Neural crest cell (in vitro differentiated cells): ENCODE results near the gene NUCKS1. TPM values are rescaled to one million over a fixed set of nuclear protein-coding genes. Genes with fewer than 3 reads are reported as not detected.

Source experiments
- DNase-seq: peaks from one replicate; pipeline ENCODE4 v3.0.0; 2021; ENCODE audit warnings: low read depth, mixed read lengths, low spot score
- H3K27ac Mint-ChIP-seq: one replicate; pipeline ENCODE4 v1.8.0; 2021; ENCODE audit warnings: mild to moderate bottlenecking, mixed read lengths; ENCODE audit not compliant: unreplicated experiment
- H3K27me3 Mint-ChIP-seq: 2 replicates; pipeline ENCODE4 v1.8.0; 2021; ENCODE audit warnings: low read depth, mild to moderate bottlenecking, mixed read lengths
- H3K36me3 Mint-ChIP-seq: 2 replicates; pipeline ENCODE4 v1.8.0; 2021; ENCODE audit warnings: low read depth, mild to moderate bottlenecking, mixed read lengths
- H3K4me1 Mint-ChIP-seq: 2 replicates; pipeline ENCODE4 v1.8.0; 2021; ENCODE audit warnings: mixed read lengths
- H3K4me3 Mint-ChIP-seq: one replicate; pipeline ENCODE4 v1.8.0; 2021; ENCODE audit warnings: mild to moderate bottlenecking, mixed read lengths
- H3K9me3 Mint-ChIP-seq: 2 replicates; pipeline ENCODE4 v1.8.0; 2021; ENCODE audit warnings: mixed read lengths
- total RNA-seq: library from RNA; stranded (reverse); gene quantifications from 2 replicates; pipeline ENCODE4 v1.2.1, GENCODE V29; 2021
- TF ChIP-seq, protein P1 (sequence below): fragments of 200-600 bp; sonication (generic); conservative IDR thresholded peaks from 2 replicates; pipeline ENCODE4 v1.5.0; 2021; ENCODE audit warnings: antibody characterized with exemption, mild to moderate bottlenecking

Gene NUCKS1
- total RNA-seq, 1 donor from 2014 or later: 440 TPM

GRCh38 chr1:205693421-205693991 lies 56.5 kb downstream of the NUCKS1 start:
- H3K27ac Mint-ChIP-seq: peak overlapping the region; percentile 81
- DNase-seq: no peak
- H3K4me3 Mint-ChIP-seq: peak overlapping the region; percentile 41
- TF ChIP-seq, protein P1, sequence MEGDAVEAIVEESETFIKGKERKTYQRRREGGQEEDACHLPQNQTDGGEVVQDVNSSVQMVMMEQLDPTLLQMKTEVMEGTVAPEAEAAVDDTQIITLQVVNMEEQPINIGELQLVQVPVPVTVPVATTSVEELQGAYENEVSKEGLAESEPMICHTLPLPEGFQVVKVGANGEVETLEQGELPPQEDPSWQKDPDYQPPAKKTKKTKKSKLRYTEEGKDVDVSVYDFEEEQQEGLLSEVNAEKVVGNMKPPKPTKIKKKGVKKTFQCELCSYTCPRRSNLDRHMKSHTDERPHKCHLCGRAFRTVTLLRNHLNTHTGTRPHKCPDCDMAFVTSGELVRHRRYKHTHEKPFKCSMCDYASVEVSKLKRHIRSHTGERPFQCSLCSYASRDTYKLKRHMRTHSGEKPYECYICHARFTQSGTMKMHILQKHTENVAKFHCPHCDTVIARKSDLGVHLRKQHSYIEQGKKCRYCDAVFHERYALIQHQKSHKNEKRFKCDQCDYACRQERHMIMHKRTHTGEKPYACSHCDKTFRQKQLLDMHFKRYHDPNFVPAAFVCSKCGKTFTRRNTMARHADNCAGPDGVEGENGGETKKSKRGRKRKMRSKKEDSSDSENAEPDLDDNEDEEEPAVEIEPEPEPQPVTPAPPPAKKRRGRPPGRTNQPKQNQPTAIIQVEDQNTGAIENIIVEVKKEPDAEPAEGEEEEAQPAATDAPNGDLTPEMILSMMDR: no peak
- no peaks in the 10 kb centered on the region for H3K9me3 Mint-ChIP-seq
- H3K36me3 Mint-ChIP-seq: no peaks in the 10 kb centered on the region
- H3K27me3 Mint-ChIP-seq: no peaks in the 10 kb centered on the region
- H3K4me1 Mint-ChIP-seq: peaks cover 69% of the 10 kb centered on the region

- no peaks in the 10 kb centered on the region for H3K9me3 Mint-ChIP-seq
- TF ChIP-seq, protein P1: no peak
- H3K4me1 Mint-ChIP-seq: peaks cover 69% of the 10 kb centered on the region
- H3K27ac Mint-ChIP-seq: no peak overlapping the region
- H3K27me3 Mint-ChIP-seq: no peaks in the 10 kb centered on the region
- H3K36me3 Mint-ChIP-seq: no peaks in the 10 kb centered on the region
- no peak for DNase-seq
- H3K4me3 Mint-ChIP-seq: no peak overlapping the region
These were observed 57.6 kb downstream of the NUCKS1 start for GRCh38 chr1:205692423-205692822.

DNA sequence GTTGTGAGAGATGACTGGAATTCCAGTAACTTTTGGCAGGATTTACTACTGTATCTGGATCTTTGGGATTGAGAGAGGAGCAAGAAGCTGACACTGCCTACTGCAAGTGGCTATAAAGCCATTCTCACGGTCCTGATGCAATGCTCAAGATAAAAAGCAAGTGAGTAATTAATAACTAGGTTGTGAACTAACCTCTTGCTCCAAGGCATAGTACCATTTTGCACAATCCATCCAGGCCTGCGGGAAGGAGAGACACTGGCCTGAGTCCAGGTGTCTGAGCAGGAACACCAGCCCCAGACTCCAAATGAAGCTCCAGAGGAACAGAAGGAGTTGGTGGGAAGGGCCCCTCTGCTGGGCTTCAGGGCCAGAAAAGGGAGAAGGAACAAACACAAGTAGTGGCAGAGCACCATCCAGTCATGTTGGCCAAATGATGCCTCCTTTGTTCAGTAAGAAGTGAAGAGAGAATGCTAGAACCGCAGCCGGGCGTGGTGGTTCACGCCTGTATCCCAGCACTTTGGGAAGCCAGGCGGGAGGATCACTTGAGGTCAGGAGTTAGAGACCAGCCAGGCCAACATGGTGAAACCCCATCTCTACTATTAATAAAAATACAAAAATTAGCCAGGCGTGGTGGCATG lies 59.7 kb downstream of the NUCKS1 start:
- H3K27me3 Mint-ChIP-seq: no peaks in the 10 kb centered on the region
- TF ChIP-seq, protein P1: no peak
- DNase-seq: no peak
- peak overlapping the region; percentile 31 for H3K4me3 Mint-ChIP-seq
- peaks cover 61% of the 10 kb centered on the region for H3K4me1 Mint-ChIP-seq
- no peaks in the 10 kb centered on the region for H3K36me3 Mint-ChIP-seq
- no peaks in the 10 kb centered on the region for H3K9me3 Mint-ChIP-seq
- no peak overlapping the region for H3K27ac Mint-ChIP-seq

DNA sequence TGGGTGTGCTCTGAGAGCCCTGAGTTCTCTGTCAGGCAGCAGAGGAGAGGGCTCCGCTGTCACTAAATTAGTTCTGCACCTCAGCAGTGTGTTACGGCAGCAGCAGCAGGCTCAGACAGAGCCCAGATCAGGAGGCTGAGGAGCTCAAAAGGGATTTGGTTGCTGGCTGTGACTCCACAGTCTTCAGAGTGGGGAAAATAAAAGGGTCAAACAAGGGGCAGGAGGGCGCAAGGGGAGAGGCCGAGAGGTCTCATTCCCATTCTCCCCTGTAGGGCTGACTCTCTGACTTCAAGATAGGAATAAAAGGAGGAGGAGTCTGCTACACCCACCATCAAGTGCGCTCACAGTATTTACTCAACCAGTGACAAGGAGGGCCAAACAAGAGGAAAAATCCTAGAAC lies 60.5 kb downstream of the NUCKS1 start:
- Mint-ChIP-seq H3K9me3 (no peaks in the 10 kb centered on the region), H3K4me1 (peaks cover 57% of the 10 kb centered on the region), H3K36me3 (no peaks in the 10 kb centered on the region), H3K27me3 (no peaks in the 10 kb centered on the region), H3K27ac (peak overlapping the region; percentile 86), H3K4me3 (no peak overlapping the region)
- TF ChIP-seq, protein P1: no peak
- no peak for DNase-seq

- H3K27ac Mint-ChIP-seq: no peak overlapping the region
- no peaks in the 10 kb centered on the region for H3K27me3 Mint-ChIP-seq
- peaks cover 50% of the 10 kb centered on the region for H3K4me1 Mint-ChIP-seq
- H3K4me3 Mint-ChIP-seq: no peak overlapping the region
- H3K9me3 Mint-ChIP-seq: no peaks in the 10 kb centered on the region
- H3K36me3 Mint-ChIP-seq: no peaks in the 10 kb centered on the region
- TF ChIP-seq, protein P1: no peak
- no peak for DNase-seq
These were observed 61.6 kb downstream of the NUCKS1 start for GRCh38 chr1:205688171-205689080.
